Femur (tissue), 1 donor: ENCODE results near the gene CEP128.

Experiments
- DNase-seq: peaks from one replicate; pipeline ENCODE4 v3.0.0-alpha.2; 2017

CEP128 gene

GRCh38 chr14:80456209-80456608, 485.3 kb downstream of the CEP128 start:
- DNase-seq = no peak

DNA sequence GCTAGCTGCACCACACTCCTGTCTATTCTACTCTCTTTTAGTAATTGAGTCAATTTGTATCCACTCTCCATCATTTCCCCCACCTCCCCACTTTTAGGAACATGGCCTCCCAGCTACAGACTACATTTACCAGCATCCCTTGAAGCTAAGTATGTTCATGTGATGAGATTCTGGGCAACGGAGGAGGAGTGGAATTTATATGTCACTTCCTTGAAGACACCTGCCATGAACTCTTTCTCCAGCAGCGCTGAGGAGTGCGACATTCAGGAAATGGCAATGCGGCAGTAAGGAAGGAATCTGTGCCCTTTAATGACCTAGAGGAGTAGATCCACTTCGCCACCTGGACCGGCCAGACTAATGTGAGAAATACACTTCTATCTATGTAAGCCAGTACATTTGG, 486.5 kb downstream of the CEP128 start:
- DNase-seq = no peak

- no peak for DNase-seq
Observed at GRCh38 chr14:80448267-80448666, 493.3 kb downstream of the CEP128 start.

- no peak for DNase-seq
Observed at GRCh38 chr14:80447392-80447791, 494.1 kb downstream of the CEP128 start.
